D341Med (cell line): Measurements from ENCODE around the gene TMEM235.
"Not testable (repeated sequence)": the region's sequence is repeated elsewhere in the genome, so short reads cannot be mapped to it uniquely, and the experiment has no call there.

Source experiments
- DNase-seq: peaks from one replicate; pipeline ENCODE4 v3.0.0; 2012; ENCODE audit warnings: low spot score

The TMEM235 gene

GRCh38 chr17:78238823-78239488 is 7.5 kb downstream of the TMEM235 start:
- DNase-seq = no peak

GRCh38 chr17:78239489-78239931 is 8.1 kb downstream of the TMEM235 start:
- DNase-seq = no peak

GRCh38 chr17:78240012-78240655 is 8.7 kb downstream of the TMEM235 start:
- DNase-seq = no peak

- DNase-seq = no peak
Observed at GRCh38 chr17:78240839-78241238, 9.4 kb downstream of the TMEM235 start.

- no peak for DNase-seq
Observed at GRCh38 chr17:78241277-78242023, 10.0 kb downstream of the TMEM235 start.

GRCh38 chr17:78242024-78242742 is 10.8 kb downstream of the TMEM235 start:
- DNase-seq = no peak

GRCh38 chr17:78247304-78247703 is 15.9 kb downstream of the TMEM235 start:
- no peak for DNase-seq

GRCh38 chr17:78248051-78248914 is 16.9 kb downstream of the TMEM235 start:
- no peak for DNase-seq

- DNase-seq = no peak
Observed at GRCh38 chr17:78249074-78249817, 17.8 kb downstream of the TMEM235 start.

GRCh38 chr17:78249818-78250806 is 18.7 kb downstream of the TMEM235 start:
- no peak for DNase-seq

- DNase-seq = peak; percentile 99
Observed at GRCh38 chr17:78250891-78251772, 19.7 kb downstream of the TMEM235 start.

- DNase-seq = no peak
Observed at GRCh38 chr17:78251773-78252103, 20.3 kb downstream of the TMEM235 start.

GRCh38 chr17:78252111-78252634 is 20.7 kb downstream of the TMEM235 start:
- no peak for DNase-seq

- no peak for DNase-seq
Observed at GRCh38 chr17:78252701-78253635, 21.5 kb downstream of the TMEM235 start.

- DNase-seq = not testable (repeated sequence)
Observed at GRCh38 chr17:78253636-78253945, 22.2 kb downstream of the TMEM235 start.

- peak; percentile 99 for DNase-seq
Observed at GRCh38 chr17:78253946-78254672, 22.7 kb downstream of the TMEM235 start.
